Sigmoid colon (tissue), 4 donors: ENCODE results near the gene TLR4.

Experiments
- CTCF ChIP-seq, 4 experiments: fragments of 450-650 bp in 3 of 4; fragments of 200-600 bp in 1 of 4; IDR thresholded peaks; one replicate each; pipeline ENCODE4 v1.5.1; 2016 to 2019; ENCODE audit warnings: antibody characterized with exemption in 4 of 4, mild to moderate bottlenecking in 3 of 4, moderate library complexity in 2 of 4
- EP300 ChIP-seq, 4 donors: sonication (generic); formaldehyde crosslinking; IDR thresholded peaks; one replicate each; pipeline ENCODE4 v1.6.1; 2017; ENCODE audit warnings: antibody characterized with exemption in 4 of 4
- POLR2A ChIP-seq, 2 donors: fragments of 450-650 bp; IDR thresholded peaks; one replicate each; pipeline ENCODE4 v1.6.1; 2016; ENCODE audit warnings: antibody characterized with exemption in 2 of 2, mild to moderate bottlenecking in 2 of 2, moderate library complexity in 2 of 2

GRCh38 chr9:117739624-117740347 is 35.6 kb downstream of the TLR4 start:
- TF ChIP-seq POLR2A (IDR thresholded peaks at IDR 0.05), result no peak
- no peak for TF ChIP-seq CTCF (IDR thresholded peaks at IDR 0.05)
- no peak for TF ChIP-seq EP300 (IDR thresholded peaks at IDR 0.05)
